Skeletal muscle tissue (tissue), 4 donors: ENCODE results near the gene OR4C45. TPM values are rescaled to one million over a fixed set of nuclear protein-coding genes. Genes with fewer than 3 reads are reported as not detected.
"Not testable (repeated sequence)": the region's sequence is repeated elsewhere in the genome, so short reads cannot be mapped to it uniquely, and the experiment has no call there.

Source experiments
- H3K27ac ChIP-seq: one replicate; pipeline ENCODE4 v1.7.0; 2013; ENCODE audit warnings: mild to moderate bottlenecking, low read depth, low read length, inconsistent platforms
- H3K27me3 ChIP-seq, 3 donors: one replicate each; pipeline ENCODE4 v1.7.0; 2013; ENCODE audit warnings: low read length in 3 of 3; ENCODE audit not compliant: control insufficient read depth in 3 of 3, insufficient read depth in 3 of 3
- H3K36me3 ChIP-seq, 3 donors: one replicate each; pipeline ENCODE4 v1.7.0; 2013; ENCODE audit warnings: low read length in 3 of 3; ENCODE audit not compliant: control insufficient read depth in 3 of 3, insufficient read depth in 3 of 3
- H3K4me1 ChIP-seq, 3 donors: one replicate each; pipeline ENCODE4 v1.7.0; 2013; ENCODE audit warnings: low read length in 3 of 3, mild to moderate bottlenecking in 3 of 3; ENCODE audit not compliant: control insufficient read depth in 3 of 3, insufficient read depth in 3 of 3
- H3K4me3 ChIP-seq, 3 donors: one replicate each; pipeline ENCODE4 v1.7.0; 2013; ENCODE audit warnings: low read length in 3 of 3
- H3K9ac ChIP-seq, 3 donors: one replicate each; pipeline ENCODE4 v1.7.0; 2013; ENCODE audit warnings: low read length in 3 of 3, mild to moderate bottlenecking in 3 of 3, moderate library complexity in 2 of 3, low read depth in 1 of 3
- H3K9me3 ChIP-seq, 3 donors: one replicate each; pipeline ENCODE4 v1.7.0; 2013; ENCODE audit warnings: low read length in 3 of 3; ENCODE audit not compliant: control insufficient read depth in 3 of 3
- total RNA-seq: library from RNA; depleted of rRNA; stranded (reverse); fragments of >200 nt; gene quantifications from one replicate; pipeline ENCODE4 v1.2.3, GENCODE V29; 2014
- donor health status: Osteomylitis.

OR4C45 gene
- total RNA-seq, 1 donor from 2014 or later = not detected

- Histone ChIP-seq H3K4me3 (no peak overlapping the region), H3K27ac (no peak overlapping the region), H3K9me3 (peaks cover 0 to 3% (median 2%) of the 10 kb centered on the region in 3 donors)
Observed at GRCh38 chr11:50073113-50074105, 40.7 kb downstream of the OR4C45 start.

GRCh38 chr11:50074161-50074560 lies 41.5 kb downstream of the OR4C45 start:
- Histone ChIP-seq H3K27me3 (no peaks in the 10 kb centered on the region), H3K9me3 (peaks cover 0 to 3% (median 2%) of the 10 kb centered on the region in 3 donors), H3K36me3 (no peaks in the 10 kb centered on the region), H3K27ac (no peak overlapping the region), H3K4me3 (no peak overlapping the region), H3K4me1 (no peaks in the 10 kb centered on the region), H3K9ac (no peak overlapping the region)

More at GRCh38 chr11:50073113-50074105, 40.7 kb downstream of the OR4C45 start:
- H3K9ac ChIP-seq = no peak overlapping the region
- H3K36me3 ChIP-seq = no peaks in the 10 kb centered on the region
- no peaks in the 10 kb centered on the region for H3K4me1 ChIP-seq
- H3K27me3 ChIP-seq = no peaks in the 10 kb centered on the region

- no peaks in the 10 kb centered on the region for H3K36me3 ChIP-seq
- no peaks in the 10 kb centered on the region for H3K4me1 ChIP-seq
- H3K27me3 ChIP-seq = no peaks in the 10 kb centered on the region
- H3K9ac ChIP-seq = no peak overlapping the region
- no peak overlapping the region for H3K4me3 ChIP-seq
- peaks cover 0 to 3% (median 2%) of the 10 kb centered on the region in 3 donors for H3K9me3 ChIP-seq
- H3K27ac ChIP-seq = no peak overlapping the region
Observed at GRCh38 chr11:50075856-50076255, 43.2 kb downstream of the OR4C45 start.

- Histone ChIP-seq H3K36me3 (no peaks in the 10 kb centered on the region), H3K4me3 (no peak overlapping the region), H3K4me1 (no peaks in the 10 kb centered on the region), H3K9me3 (peaks cover 0 to 3% (median 2%) of the 10 kb centered on the region in 3 donors), H3K9ac (no peak overlapping the region), H3K27ac (no peak overlapping the region), H3K27me3 (no peaks in the 10 kb centered on the region)
Observed at GRCh38 chr11:50077526-50077925, 44.9 kb downstream of the OR4C45 start.

GRCh38 chr11:50078001-50078400 lies 45.3 kb downstream of the OR4C45 start:
- peaks cover 0 to 3% (median 2%) of the 10 kb centered on the region in 3 donors for H3K9me3 ChIP-seq
- no peak overlapping the region for H3K9ac ChIP-seq

GRCh38 chr11:50078946-50079345 lies 46.3 kb downstream of the OR4C45 start:
- H3K9me3 ChIP-seq, H3K4me1 ChIP-seq, H3K9ac ChIP-seq, H3K27me3 ChIP-seq, H3K4me3 ChIP-seq, H3K27ac ChIP-seq, H3K36me3 ChIP-seq: not testable (repeated sequence)

More at GRCh38 chr11:50078001-50078400, 45.3 kb downstream of the OR4C45 start:
- Histone ChIP-seq H3K27ac (no peak overlapping the region), H3K4me3 (no peak overlapping the region), H3K27me3 (no peaks in the 10 kb centered on the region), H3K4me1 (no peaks in the 10 kb centered on the region), H3K36me3 (no peaks in the 10 kb centered on the region)

GRCh38 chr11:50080256-50080655 lies 47.6 kb downstream of the OR4C45 start:
- Histone ChIP-seq H3K36me3 (no peaks in the 10 kb centered on the region), H3K4me3 (no peak overlapping the region), H3K9ac (no peak overlapping the region), H3K9me3 (peaks cover 0 to 3% (median 0%) of the 10 kb centered on the region in 3 donors), H3K27ac (no peak overlapping the region), H3K27me3 (no peaks in the 10 kb centered on the region), H3K4me1 (no peaks in the 10 kb centered on the region)

Other genes with a start within 250 kb of the OR4C45 start
- not detected for gene OR4C13, start 80.5 kb upstream of the OR4C45 start, total RNA-seq
- gene OR4C12, start 50.3 kb upstream of the OR4C45 start, total RNA-seq = not detected